CD4-positive, alpha-beta memory T cell (primary cell): Measurements from ENCODE around the gene ATP6V1B1. TPM values are rescaled to one million over a fixed set of nuclear protein-coding genes. Genes with fewer than 3 reads are reported as not detected.

Source experiments
- CTCF ChIA-PET: fragments of 350-600 bp; sonication (Branson Sonifier 250); formaldehyde crosslinking; loops from one replicate; lab custom pipeline; 2021; ENCODE audit warnings: inconsistent platforms; ENCODE audit not compliant: partially characterized antibody; lab: Charles Lee
- POLR2A ChIA-PET: fragments of 350-600 bp; sonication (Branson Sonifier 250); formaldehyde crosslinking; loops from one replicate; lab custom pipeline; 2021; ENCODE audit not compliant: partially characterized antibody; lab: Charles Lee
- DNase-seq, 5 donors: peaks; one replicate each; pipeline versions ENCODE4 v3.0.0 to v3.0.0-alpha.2; 2020 to 2022; ENCODE audit warnings: mixed read lengths in 1 of 5
- H3K27ac ChIP-seq: one replicate; pipeline ENCODE4 v1.7.0; 2013; ENCODE audit warnings: low read depth, low read length
- H3K27me3 ChIP-seq: 2 replicates; pipeline ENCODE4 v1.7.0; 2013; ENCODE audit warnings: mild to moderate bottlenecking, low read length, moderate library complexity; ENCODE audit not compliant: insufficient read depth
- H3K36me3 ChIP-seq: 2 replicates; pipeline ENCODE4 v1.7.0; 2013; ENCODE audit warnings: mild to moderate bottlenecking, low read length, moderate library complexity; ENCODE audit not compliant: insufficient read depth
- H3K4me1 ChIP-seq: 2 replicates; pipeline ENCODE4 v1.7.0; 2013; ENCODE audit warnings: mild to moderate bottlenecking, low read length, moderate library complexity; ENCODE audit not compliant: insufficient read depth
- H3K4me3 ChIP-seq, 2 donors: one replicate each; pipeline ENCODE4 v1.7.0; 2013; ENCODE audit warnings: low read length in 2 of 2, mild to moderate bottlenecking in 1 of 2
- H3K9me3 ChIP-seq, 2 donors: one replicate each; pipeline ENCODE4 v1.7.0; 2013; ENCODE audit warnings: low read length in 2 of 2, control low read depth in 1 of 2; ENCODE audit not compliant: control insufficient read depth in 1 of 2
- H3K27ac Mint-ChIP-seq, 7 donors: one replicate each; pipeline ENCODE4 v1.8.0; 2020 to 2021; ENCODE audit warnings: mixed read lengths in 7 of 7, mild to moderate bottlenecking in 6 of 7, inconsistent platforms in 3 of 7, moderate library complexity in 3 of 7
- H3K27me3 Mint-ChIP-seq, 2 donors: one replicate each; pipeline ENCODE4 v1.8.0; 2020 to 2021; ENCODE audit warnings: mixed read lengths in 2 of 2
- H3K36me3 Mint-ChIP-seq, 2 donors: one replicate each; pipeline ENCODE4 v1.8.0; 2020 to 2021; ENCODE audit warnings: mixed read lengths in 2 of 2, inconsistent platforms in 1 of 2, mild to moderate bottlenecking in 1 of 2
- H3K4me1 Mint-ChIP-seq, 4 donors: one replicate each; pipeline ENCODE4 v1.8.0; 2020 to 2021; ENCODE audit warnings: mixed read lengths in 4 of 4, mild to moderate bottlenecking in 1 of 4
- H3K4me3 Mint-ChIP-seq, 8 donors: one replicate each; pipeline ENCODE4 v1.8.0; 2020 to 2021; ENCODE audit warnings: mixed read lengths in 8 of 8, mild to moderate bottlenecking in 7 of 8, moderate library complexity in 6 of 8, inconsistent platforms in 3 of 8
- H3K9me3 Mint-ChIP-seq, 8 donors: one replicate each; pipeline ENCODE4 v1.8.0; 2020 to 2021; ENCODE audit warnings: mixed read lengths in 8 of 8, mild to moderate bottlenecking in 5 of 8, inconsistent platforms in 3 of 8, moderate library complexity in 1 of 8
- intact Hi-C: fragments of 100-400 bp; cut with micrococcal nuclease; formaldehyde crosslinking; loops from one replicate; pipeline ENCODE4 v1.15.1; 2023
- polyA plus RNA-seq, 2 donors: library from polyadenylated mRNA; unstranded; fragments of 300-500 nt; fragmentation: Illumina TruSeq; gene quantifications; one replicate each; pipeline ENCODE4 v1.2.3, GENCODE V29; 2021
- total RNA-seq, 2 experiments: library from RNA; stranded (reverse); gene quantifications; one replicate each; pipeline ENCODE4 v1.2.3, GENCODE V29; 2021

ATP6V1B1 gene
- total and polyA plus RNA-seq, 4 experiments from 2014 or later, result not detected

DNA sequence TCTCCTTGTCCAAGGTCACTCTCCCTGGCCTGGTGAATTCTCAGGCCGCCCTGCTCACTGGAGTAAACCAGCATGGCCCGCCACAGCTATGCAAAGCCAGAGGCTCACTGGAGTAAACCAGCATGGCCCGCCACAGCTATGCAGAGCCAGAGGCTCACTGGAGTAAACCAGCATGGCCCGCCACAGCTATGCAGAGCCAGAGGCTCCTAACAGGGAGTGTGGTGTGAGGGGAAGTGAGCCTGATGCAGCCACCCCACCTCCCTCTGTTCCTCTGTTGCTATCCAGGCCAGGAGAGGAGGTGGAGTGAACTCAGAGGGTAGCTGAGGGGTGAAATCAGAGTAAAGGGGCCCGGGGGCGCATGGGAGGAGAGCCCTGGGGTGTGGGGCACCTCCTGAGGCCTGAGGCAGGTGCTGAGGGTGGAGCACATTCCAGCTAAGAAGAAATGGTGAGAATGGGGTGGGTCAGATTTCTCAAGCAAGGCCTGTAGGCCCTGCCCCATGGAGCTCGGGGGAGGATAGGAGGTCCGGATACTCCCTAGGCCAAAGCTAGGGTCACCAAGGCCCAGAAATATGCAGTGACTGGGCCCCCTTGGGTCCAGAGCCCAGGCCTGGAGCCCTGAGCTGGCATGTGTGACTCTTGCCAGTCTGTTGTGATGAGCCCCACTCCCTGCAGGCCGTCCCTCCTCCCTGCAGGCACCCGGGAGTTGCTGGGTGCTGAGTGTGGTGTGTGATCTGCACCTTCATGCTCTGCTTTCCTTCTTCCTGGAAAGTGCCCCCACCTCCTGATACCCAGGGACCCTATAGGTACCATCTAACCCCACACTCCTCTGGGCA is 1.5 kb downstream of the ATP6V1B1 start:
- DNase-seq, result no peak
- Histone ChIP-seq H3K36me3 (no peaks in the 10 kb centered on the region), H3K4me1 (no peaks in the 10 kb centered on the region), H3K27ac (no peak overlapping the region), H3K4me3 (no peak overlapping the region), H3K9me3 (no peaks in the 10 kb centered on the region), H3K27me3 (no peaks in the 10 kb centered on the region)
- Mint-ChIP-seq H3K27ac (no peak overlapping the region), H3K27me3 (peaks cover 11 to 15% of the 10 kb centered on the region in 2 donors), H3K36me3 (no peaks in the 10 kb centered on the region), H3K4me3 (no peak overlapping the region), H3K9me3 (no peaks in the 10 kb centered on the region), H3K4me1 (peaks cover 0 to 2% (median 0%) of the 10 kb centered on the region in 4 donors)
- POLR2A ChIA-PET, result no interaction called here
- CTCF ChIA-PET, result no interaction called here
- intact Hi-C loops, result no loop called here

DNA sequence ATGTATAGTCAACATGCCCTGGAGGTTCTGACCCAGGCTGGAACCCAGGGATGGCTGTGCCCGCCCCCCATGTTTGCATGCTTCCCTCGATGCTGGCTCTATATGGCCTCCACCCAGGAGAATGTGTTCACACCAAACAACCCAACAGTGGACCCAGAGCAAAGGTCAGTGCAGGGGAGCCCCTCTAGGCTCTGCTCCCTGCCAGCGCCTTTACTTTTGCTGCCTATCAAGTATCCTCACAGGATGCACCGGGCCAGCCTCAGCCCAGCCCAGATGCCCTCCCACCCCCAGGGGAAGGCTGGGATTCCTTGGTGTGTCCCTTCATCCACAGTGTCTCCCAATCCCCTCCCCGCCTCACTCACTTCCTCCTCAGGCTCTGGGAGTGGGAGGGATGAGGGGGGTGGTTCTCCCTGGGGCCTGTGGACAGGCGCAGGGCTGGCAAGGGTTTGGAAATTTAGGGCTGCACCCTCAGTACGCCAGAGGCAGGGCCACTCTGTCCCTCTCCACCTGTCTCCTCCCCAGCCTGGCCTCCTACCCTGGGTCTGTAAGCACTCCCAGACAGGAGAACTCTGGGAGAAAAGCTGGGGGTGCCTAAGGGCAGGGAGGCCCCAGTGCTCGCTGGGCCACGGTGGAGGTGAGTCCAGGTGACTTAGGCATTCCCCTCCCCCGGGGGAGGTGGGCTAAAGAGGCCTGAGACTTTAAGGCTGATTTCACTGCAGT is 2.3 kb downstream of the ATP6V1B1 start:
- H3K9me3 ChIP-seq, result no peaks in the 10 kb centered on the region
- H3K4me1 Mint-ChIP-seq, result peaks cover 0 to 2% (median 0%) of the 10 kb centered on the region in 4 donors
- H3K36me3 Mint-ChIP-seq, result no peaks in the 10 kb centered on the region
- POLR2A ChIA-PET, result no interaction called here
- CTCF ChIA-PET, result interaction anchor here (1.9 kb wide), 1 partner anchor 10 kb away, joined by 13 read pairs; no protein-coding TSS in a partner anchor
- DNase-seq, result no peak
- intact Hi-C loops, result no loop called here
- no peak overlapping the region for H3K4me3 Mint-ChIP-seq
- no peak overlapping the region for H3K27ac Mint-ChIP-seq
- H3K27ac ChIP-seq, result no peak overlapping the region
- no peaks in the 10 kb centered on the region for H3K9me3 Mint-ChIP-seq
- no peaks in the 10 kb centered on the region for H3K27me3 ChIP-seq
- H3K27me3 Mint-ChIP-seq, result peaks cover 11 to 14% of the 10 kb centered on the region in 2 donors
- H3K4me1 ChIP-seq, result no peaks in the 10 kb centered on the region
- no peaks in the 10 kb centered on the region for H3K36me3 ChIP-seq
- no peak overlapping the region for H3K4me3 ChIP-seq

DNA sequence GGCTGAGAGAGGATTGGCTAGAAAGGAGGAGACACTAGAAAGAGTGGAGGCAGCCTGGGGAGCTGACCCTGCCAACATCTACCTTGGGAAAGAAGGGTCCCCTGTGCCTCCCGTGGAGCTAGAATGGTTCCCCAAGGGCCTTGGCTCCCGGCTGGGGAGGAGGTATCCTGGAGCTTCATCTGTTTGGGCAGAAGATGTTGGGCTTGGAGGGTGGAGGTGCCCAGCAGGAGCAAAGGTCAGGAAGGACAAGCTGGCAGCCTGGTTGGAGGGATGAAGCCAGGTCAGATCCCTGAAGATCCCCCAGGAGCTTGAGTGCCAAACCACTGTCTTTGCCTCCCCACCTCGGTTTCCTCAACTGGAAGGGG is 2.9 kb downstream of the ATP6V1B1 start:
- Mint-ChIP-seq H3K9me3 (no peaks in the 10 kb centered on the region), H3K27ac (no peak overlapping the region), H3K27me3 (peaks cover 11 to 14% of the 10 kb centered on the region in 2 donors), H3K4me1 (peaks cover 0 to 2% (median 0%) of the 10 kb centered on the region in 4 donors), H3K4me3 (no peak overlapping the region), H3K36me3 (no peaks in the 10 kb centered on the region)
- Histone ChIP-seq H3K4me1 (no peaks in the 10 kb centered on the region), H3K27ac (no peak overlapping the region), H3K27me3 (no peaks in the 10 kb centered on the region), H3K36me3 (no peaks in the 10 kb centered on the region), H3K4me3 (no peak overlapping the region), H3K9me3 (no peaks in the 10 kb centered on the region)
- POLR2A ChIA-PET, result no interaction called here
- DNase-seq, result no peak
- CTCF ChIA-PET, result interaction anchor here (1.9 kb wide), 1 partner anchor 9 kb away, joined by 13 read pairs; no protein-coding TSS in a partner anchor
- intact Hi-C loops, result no loop called here

DNA sequence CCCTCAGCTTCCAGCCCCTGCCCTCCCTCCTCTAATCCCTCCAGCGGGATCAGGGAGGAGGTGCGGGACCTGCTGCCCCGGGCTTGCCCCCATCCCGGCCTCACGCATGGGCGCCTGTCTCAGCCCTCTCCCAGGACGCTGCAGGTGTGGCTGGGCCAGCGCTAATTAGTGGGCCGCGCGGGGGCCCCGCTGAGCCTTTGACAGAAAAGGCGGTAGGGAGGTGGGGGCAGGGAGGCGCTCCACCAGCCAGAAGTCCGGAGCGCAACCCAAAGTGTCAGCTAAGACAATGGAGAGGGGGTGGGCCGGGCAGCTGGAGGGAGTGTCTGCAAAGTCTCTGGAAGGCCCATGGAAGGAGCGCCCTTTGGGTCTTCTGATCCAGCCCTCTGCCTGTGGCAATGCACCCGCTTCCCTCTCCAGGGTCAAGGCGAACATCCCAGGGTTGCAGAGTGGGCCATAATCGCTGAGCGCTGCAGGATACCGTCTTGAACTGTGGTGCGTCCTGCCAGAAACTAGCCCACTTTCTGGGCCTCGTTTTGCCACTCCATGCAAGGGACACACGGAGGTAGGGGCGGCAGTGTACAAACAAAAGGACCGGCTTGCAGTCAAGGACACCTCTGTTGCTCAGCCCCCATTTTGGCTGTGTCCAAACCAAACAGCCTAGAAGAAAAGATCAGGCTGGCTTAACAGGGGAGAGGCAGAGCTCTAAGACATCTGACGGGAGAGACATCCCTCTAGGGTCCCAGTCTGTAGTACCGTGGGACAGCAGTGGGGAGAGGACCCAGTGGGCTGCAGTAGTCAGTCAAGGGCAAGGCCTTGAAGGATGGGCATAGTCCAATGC is 3.5 kb downstream of the ATP6V1B1 start:
- CTCF ChIA-PET, result interaction anchor here (1.9 kb wide), 1 partner anchor 9 kb away, joined by 13 read pairs; no protein-coding TSS in a partner anchor
- intact Hi-C loops, result no loop called here
- H3K36me3 ChIP-seq, result no peaks in the 10 kb centered on the region
- Mint-ChIP-seq H3K36me3 (no peaks in the 10 kb centered on the region), H3K4me1 (peaks cover 0 to 2% (median 0%) of the 10 kb centered on the region in 4 donors), H3K27me3 (peaks cover 11 to 14% of the 10 kb centered on the region in 2 donors), H3K9me3 (no peaks in the 10 kb centered on the region), H3K27ac (no peak overlapping the region), H3K4me3 (no peak overlapping the region)
- H3K4me1 ChIP-seq, result no peaks in the 10 kb centered on the region
- no peak for DNase-seq
- no peaks in the 10 kb centered on the region for H3K27me3 ChIP-seq
- POLR2A ChIA-PET, result no interaction called here
- H3K27ac ChIP-seq, result no peak overlapping the region
- no peak overlapping the region for H3K4me3 ChIP-seq
- no peaks in the 10 kb centered on the region for H3K9me3 ChIP-seq

DNA sequence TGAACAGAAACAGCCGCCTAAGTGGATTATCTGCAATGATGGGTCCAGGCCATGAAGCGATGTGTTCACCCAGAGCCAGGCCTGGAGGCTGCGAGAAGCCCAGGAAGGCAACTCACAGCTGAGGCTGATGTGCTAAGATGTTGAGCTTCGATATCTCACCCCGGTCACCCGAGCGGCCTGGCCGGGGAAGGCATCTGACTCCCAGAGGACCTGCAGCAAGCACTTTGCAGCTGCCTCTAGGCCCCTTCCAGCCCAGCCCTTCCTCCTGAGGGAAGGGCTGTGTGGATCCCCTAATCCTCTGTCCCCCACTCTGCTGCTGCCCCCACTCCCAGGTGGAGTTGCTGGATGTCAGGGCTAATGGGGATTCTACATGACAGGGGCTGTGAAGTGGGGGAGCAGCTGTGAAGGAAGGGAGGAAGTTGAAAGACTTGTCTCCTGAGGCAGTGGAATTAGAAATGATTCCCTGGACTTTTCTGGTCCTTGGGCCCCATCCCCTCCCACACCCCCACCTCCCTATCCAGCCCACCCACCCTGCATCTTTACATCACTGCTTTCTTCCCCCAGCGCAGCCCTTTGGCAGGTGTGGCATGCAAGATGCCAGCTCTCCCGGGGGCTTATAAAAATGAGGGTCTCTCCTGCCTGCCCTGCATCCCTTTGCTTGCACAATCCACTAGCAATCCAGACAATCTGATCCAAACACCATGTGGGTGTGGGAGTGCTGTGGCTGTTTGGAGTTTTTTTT is 4.3 kb downstream of the ATP6V1B1 start:
- Histone ChIP-seq H3K4me1 (no peaks in the 10 kb centered on the region), H3K27ac (no peak overlapping the region), H3K4me3 (no peak overlapping the region), H3K9me3 (no peaks in the 10 kb centered on the region), H3K36me3 (no peaks in the 10 kb centered on the region), H3K27me3 (no peaks in the 10 kb centered on the region)
- Mint-ChIP-seq H3K4me1 (peaks cover 0 to 2% (median 0%) of the 10 kb centered on the region in 4 donors), H3K27me3 (peaks cover 11 to 14% of the 10 kb centered on the region in 2 donors), H3K9me3 (no peaks in the 10 kb centered on the region), H3K36me3 (no peaks in the 10 kb centered on the region), H3K4me3 (no peak overlapping the region), H3K27ac (no peak overlapping the region)
- no peak for DNase-seq
- CTCF ChIA-PET, result interaction anchor here (1.9 kb wide), 1 partner anchor 8 kb away, joined by 13 read pairs; no protein-coding TSS in a partner anchor
- POLR2A ChIA-PET, result no interaction called here
- intact Hi-C loops, result no loop called here

DNA sequence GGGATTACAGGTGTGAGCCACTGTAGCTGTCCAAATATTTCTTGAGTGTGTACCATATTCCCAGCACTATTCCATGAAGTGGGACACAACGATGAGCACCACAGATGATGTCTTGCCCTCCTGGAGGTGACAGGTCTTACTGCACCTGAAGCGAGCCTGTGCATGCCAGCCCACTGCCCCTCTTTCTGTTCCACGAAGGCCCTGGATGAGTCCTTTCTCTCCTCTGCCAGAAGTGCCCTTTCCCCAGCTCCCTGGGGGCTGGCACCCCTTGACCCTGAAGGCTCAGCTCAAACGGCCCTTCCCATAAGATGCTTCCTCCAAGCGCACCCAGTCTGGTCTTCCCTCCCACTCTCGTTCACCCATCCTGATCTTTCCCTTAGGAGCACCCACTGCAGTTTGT is 5.5 kb downstream of the ATP6V1B1 start:
- Histone ChIP-seq H3K4me3 (no peak overlapping the region), H3K27me3 (no peaks in the 10 kb centered on the region), H3K36me3 (no peaks in the 10 kb centered on the region), H3K27ac (no peak overlapping the region), H3K9me3 (no peaks in the 10 kb centered on the region), H3K4me1 (no peaks in the 10 kb centered on the region)
- Mint-ChIP-seq H3K9me3 (no peaks in the 10 kb centered on the region), H3K27me3 (peaks cover 13 to 14% of the 10 kb centered on the region in 2 donors), H3K4me1 (no peaks in the 10 kb centered on the region), H3K27ac (no peak overlapping the region), H3K4me3 (no peak overlapping the region), H3K36me3 (no peaks in the 10 kb centered on the region)
- intact Hi-C loops, result no loop called here
- POLR2A ChIA-PET, result no interaction called here
- no peak for DNase-seq
- CTCF ChIA-PET, result no interaction called here
